GM23248 (cell line): ENCODE data around the gene TES. TPM values are rescaled to one million over a fixed set of nuclear protein-coding genes. Genes with fewer than 3 reads are reported as not detected.

Experiments used
- DNase-seq: peaks from one replicate; pipeline ENCODE4 v3.0.0-alpha.2; 2015
- H2AFZ ChIP-seq: fragments of 200-600 bp; sonication (generic); 2 replicates; pipeline ENCODE4 v1.6.1; 2016; ENCODE audit warnings: antibody characterized with exemption
- H3F3A ChIP-seq: fragments of 200-600 bp; sonication (generic); 2 replicates; pipeline ENCODE4 v1.6.1; 2016; ENCODE audit warnings: mild to moderate bottlenecking, antibody characterized with exemption, mixed run types; ENCODE audit not compliant: insufficient read depth
- H3K27ac ChIP-seq: fragments of 200-600 bp; sonication (generic); 2 replicates; pipeline ENCODE4 v1.5.1; 2016; ENCODE audit warnings: mild to moderate bottlenecking
- H3K27me3 ChIP-seq: fragments of 200-600 bp; sonication (generic); replicated peaks from 2 replicates; pipeline ENCODE4 v1.6.1; 2016; ENCODE audit warnings: mild to moderate bottlenecking; ENCODE audit not compliant: insufficient read depth
- H3K36me3 ChIP-seq: fragments of 200-600 bp; sonication (generic); 2 replicates; pipeline ENCODE4 v1.6.1; 2016; ENCODE audit warnings: low read depth, mild to moderate bottlenecking
- H3K4me1 ChIP-seq: fragments of 200-600 bp; sonication (generic); 2 replicates; pipeline ENCODE4 v1.6.1; 2016; ENCODE audit warnings: mild to moderate bottlenecking; ENCODE audit not compliant: insufficient read depth
- H3K4me2 ChIP-seq: fragments of 200-600 bp; sonication (generic); one replicate; pipeline ENCODE4 v1.6.1; 2016; ENCODE audit warnings: mild to moderate bottlenecking; ENCODE audit not compliant: unreplicated experiment
- H3K4me3 ChIP-seq: fragments of 200-600 bp; sonication (generic); 2 replicates; pipeline ENCODE4 v1.5.1; 2016; ENCODE audit warnings: mild to moderate bottlenecking
- H3K79me2 ChIP-seq: fragments of 200-600 bp; sonication (generic); 2 replicates; pipeline ENCODE4 v1.6.1; 2016; ENCODE audit warnings: mild to moderate bottlenecking; ENCODE audit not compliant: insufficient read depth
- H3K9ac ChIP-seq: fragments of 200-600 bp; sonication (generic); 2 replicates; pipeline ENCODE4 v1.6.1; 2016; ENCODE audit warnings: mild to moderate bottlenecking
- H3K9me2 ChIP-seq: fragments of 200-600 bp; sonication (generic); 2 replicates; pipeline ENCODE4 v1.6.1; 2016; ENCODE audit warnings: mixed run types, mild to moderate bottlenecking, moderate library complexity; ENCODE audit not compliant: insufficient read depth
- H3K9me3 ChIP-seq: fragments of 200-600 bp; sonication (generic); one replicate; pipeline ENCODE4 v1.6.1; 2017; ENCODE audit warnings: low read depth
- H4K20me1 ChIP-seq: fragments of 200-600 bp; sonication (generic); 2 replicates; pipeline ENCODE4 v1.6.0; 2016; ENCODE audit not compliant: insufficient read depth
- EZH2 ChIP-seq: fragments of 200-600 bp; sonication (generic); IDR thresholded peaks from 2 replicates; pipeline ENCODE4 v1.6.1; 2018; ENCODE audit warnings: antibody characterized with exemption, mild to moderate bottlenecking; ENCODE audit not compliant: insufficient read depth, poor library complexity, severe bottlenecking
- EZH2phosphoT487 ChIP-seq: fragments of 200-600 bp; sonication (generic); IDR thresholded peaks from 2 replicates; pipeline ENCODE4 v1.6.1; 2018; ENCODE audit warnings: antibody characterized with exemption, moderate library complexity, mild to moderate bottlenecking, low read depth; ENCODE audit not compliant: insufficient read depth
- WGBS, 2 experiments: methylation state at CpG; one replicate each; pipeline ENCODE4 v1.1.6; 2015 to 2017; ENCODE audit warnings: low lambda C conversion rate in 2 of 2, low coverage in 1 of 2; ENCODE audit errors: missing lambda C conversion rate in 2 of 2; 5-methylcytosine and 5-hydroxymethylcytosine counted together
- in situ Hi-C: fragments of 300-500 bp; cut with MboI; formaldehyde crosslinking; loops from 2 replicates; pipeline ENCODE4 v1.15.0; 2020
- polyA plus RNA-seq: library from polyadenylated mRNA; unstranded; fragments of >200 nt; fragmentation: Nextera tagmentation; extraction: Ambion mirVana; gene quantifications from 2 replicates; pipeline ENCODE4 v1.2.1, GENCODE V29; 2016
- total RNA-seq: library from RNA; depleted of rRNA; stranded (reverse); fragments of >200 nt; shearing (Covaris generic); gene quantifications from 2 replicates; pipeline ENCODE4 v1.2.3, GENCODE V29; 2014

TES gene
- total and polyA plus RNA-seq, 2 experiments from 2014 or later, result 32.5 to 41.5 TPM

DNA sequence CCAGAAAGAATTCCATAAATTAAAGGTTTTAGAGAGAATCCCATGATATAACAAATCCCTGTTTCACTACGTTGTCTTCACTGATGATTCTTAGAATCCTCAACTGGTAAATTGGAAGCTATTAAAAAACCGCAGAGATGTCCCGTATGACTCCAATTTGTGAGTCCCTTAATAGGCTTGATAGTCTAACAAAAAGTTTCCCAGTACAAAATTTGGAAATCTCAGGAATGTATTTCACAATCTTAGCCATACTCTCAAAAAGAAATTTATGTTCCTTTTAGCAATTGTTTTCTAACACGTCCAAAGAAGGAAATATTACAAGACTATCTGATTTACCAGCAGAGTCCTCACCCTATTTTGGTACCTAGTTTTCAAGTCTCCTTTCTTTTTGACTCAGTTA lies 2.5 kb downstream of the TES start:
- Histone ChIP-seq H3K9ac (peak overlapping the region; percentile 91), H3F3A (peaks cover 49% of the 10 kb centered on the region), H3K36me3 (no peaks in the 10 kb centered on the region), H4K20me1 (no peaks in the 10 kb centered on the region), H3K4me1 (peaks cover 50% of the 10 kb centered on the region), H3K27ac (peak overlapping the region; percentile 97), H3K4me2 (peak overlapping the region; percentile 99), H3K4me3 (peak overlapping the region; percentile 91), H3K9me2 (no peaks in the 10 kb centered on the region), H3K9me3 (no peaks in the 10 kb centered on the region), H3K79me2 (peaks cover 35% of the 10 kb centered on the region), H3K27me3 (no peaks in the 10 kb centered on the region), H2AFZ (no peak overlapping the region; the same call in 1 of the 2 replicates)
- TF ChIP-seq EZH2phosphoT487 (0 out of 2 replicates have a peak, but pooled peaks have one; percentile 79), EZH2 (no peak)
- 3 to 8% methylated on average over 4 of the region's 4 CpGs for WGBS, 2 experiments
- peak; percentile 69 for DNase-seq
- in situ Hi-C loops, result no loop called here

DNA sequence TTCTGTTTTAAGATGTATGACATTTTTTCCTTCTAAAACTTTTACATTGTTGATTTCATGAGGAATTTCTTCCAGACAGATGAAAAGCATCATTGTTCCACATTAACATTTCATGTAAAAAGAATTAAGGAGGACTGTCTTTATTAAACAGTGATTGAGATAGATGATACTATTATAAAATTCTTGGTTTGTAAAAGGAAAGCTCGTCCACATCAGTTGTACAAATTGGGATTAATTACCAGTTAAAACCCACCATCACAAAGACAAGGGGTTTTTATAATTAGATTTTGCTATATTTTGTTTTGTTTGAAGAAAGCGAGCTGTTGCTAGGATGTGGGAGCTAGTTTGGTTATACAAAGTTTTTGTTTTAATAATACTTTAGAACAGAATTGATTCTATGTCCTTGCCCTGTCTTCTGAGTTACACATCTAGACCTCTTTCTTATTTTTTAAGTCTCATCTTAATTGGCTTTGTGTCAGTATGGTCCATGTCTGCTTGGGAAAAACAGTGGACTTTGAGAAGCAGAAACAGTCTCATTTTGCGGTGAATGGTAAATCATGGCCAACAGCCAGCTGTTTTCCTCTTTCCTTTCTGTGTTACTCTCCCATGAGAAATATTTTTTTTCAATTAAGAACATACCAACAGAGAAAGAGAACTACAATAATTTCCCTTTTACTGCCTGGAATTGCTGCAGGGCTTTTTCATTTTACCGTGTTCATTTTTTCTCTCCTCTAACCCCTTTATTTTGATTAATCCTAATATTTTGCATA lies 3.2 kb downstream of the TES start:
- peak overlapping the region; percentile 97 for H3K27ac ChIP-seq
- 43 to 49% methylated on average over 4 of the region's 4 CpGs for WGBS, 2 experiments
- H3K4me3 ChIP-seq, result peak overlapping the region; percentile 91
- H3K9ac ChIP-seq, result peak overlapping the region; percentile 91
- no peaks in the 10 kb centered on the region for H3K9me2 ChIP-seq
- in situ Hi-C loops, result no loop called here
- H2AFZ ChIP-seq, result no peak overlapping the region; the same call in 1 of the 2 replicates
- peaks cover 35% of the 10 kb centered on the region for H3K79me2 ChIP-seq
- H3K27me3 ChIP-seq, result no peaks in the 10 kb centered on the region
- H3K36me3 ChIP-seq, result no peaks in the 10 kb centered on the region
- H3K9me3 ChIP-seq, result no peaks in the 10 kb centered on the region
- TF ChIP-seq EZH2phosphoT487, result no peak
- peaks cover 56% of the 10 kb centered on the region for H3F3A ChIP-seq
- H3K4me2 ChIP-seq, result peak overlapping the region; percentile 99
- peaks cover 57% of the 10 kb centered on the region for H3K4me1 ChIP-seq
- H4K20me1 ChIP-seq, result no peaks in the 10 kb centered on the region
- DNase-seq, result peak; percentile 59

DNA sequence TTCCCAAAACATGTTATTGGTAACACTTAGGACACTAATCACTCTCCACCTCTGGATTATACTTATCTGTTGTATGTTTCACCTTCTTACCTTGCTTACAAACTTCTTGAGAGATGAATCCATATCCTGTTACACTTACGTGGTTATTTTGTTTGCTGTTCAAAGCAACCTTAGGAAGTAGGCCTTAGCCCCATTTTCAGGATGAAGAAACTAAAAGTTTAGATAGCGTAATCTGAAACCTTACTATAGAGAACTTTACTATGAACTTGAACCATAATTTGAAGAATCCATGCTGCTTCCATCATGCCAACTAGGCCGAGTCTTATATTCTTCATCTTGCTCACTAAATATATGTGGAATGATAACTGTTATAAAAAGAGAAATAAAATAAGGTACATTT lies 4.6 kb downstream of the TES start:
- in situ Hi-C loops, result no loop called here
- H3K79me2 ChIP-seq, result peaks cover 41% of the 10 kb centered on the region
- H3K9ac ChIP-seq, result no peak overlapping the region
- H3K27ac ChIP-seq, result no peak overlapping the region
- no peaks in the 10 kb centered on the region for H3K36me3 ChIP-seq
- no peak for TF ChIP-seq EZH2phosphoT487
- TF ChIP-seq EZH2, result no peak
- 99% methylated on average over 3 of the region's 3 CpGs for WGBS, 2 experiments
- no peaks in the 10 kb centered on the region for H3K27me3 ChIP-seq
- H3F3A ChIP-seq, result peaks cover 55% of the 10 kb centered on the region
- no peak overlapping the region for H3K4me2 ChIP-seq
- H3K4me1 ChIP-seq, result peaks cover 61% of the 10 kb centered on the region
- H3K9me2 ChIP-seq, result no peaks in the 10 kb centered on the region
- H3K4me3 ChIP-seq, result no peak overlapping the region
- DNase-seq, result no peak
- H2AFZ ChIP-seq, result no peak overlapping the region
- no peaks in the 10 kb centered on the region for H4K20me1 ChIP-seq
- no peaks in the 10 kb centered on the region for H3K9me3 ChIP-seq

DNA sequence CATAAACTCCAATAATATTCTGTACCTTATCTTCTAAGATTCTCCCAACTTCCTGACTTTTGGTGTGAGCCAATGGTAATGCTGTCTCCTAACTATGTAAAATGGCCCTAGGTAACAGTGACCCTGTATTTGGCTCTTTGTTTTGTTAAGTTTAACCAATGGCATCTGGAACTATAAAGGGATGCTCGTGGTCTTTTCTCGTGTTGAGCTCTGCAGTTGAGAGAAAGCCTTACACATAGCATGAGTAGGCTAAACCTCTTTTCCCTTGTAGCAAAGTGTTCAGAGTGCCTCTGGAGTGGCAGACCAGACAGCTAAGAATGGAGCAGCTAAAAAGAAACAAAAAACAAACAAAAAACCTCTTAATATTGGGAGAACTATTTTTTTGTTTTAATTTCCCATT lies 5.2 kb downstream of the TES start:
- Histone ChIP-seq H3K9me3 (no peaks in the 10 kb centered on the region), H3F3A (peaks cover 53% of the 10 kb centered on the region), H3K27me3 (no peaks in the 10 kb centered on the region), H3K4me1 (peaks cover 61% of the 10 kb centered on the region), H3K9me2 (no peaks in the 10 kb centered on the region), H3K9ac (no peak overlapping the region), H3K4me2 (no peak overlapping the region), H4K20me1 (no peaks in the 10 kb centered on the region), H3K4me3 (no peak overlapping the region), H3K79me2 (peaks cover 48% of the 10 kb centered on the region), H2AFZ (no peak overlapping the region), H3K36me3 (no peaks in the 10 kb centered on the region), H3K27ac (no peak overlapping the region)
- TF ChIP-seq EZH2phosphoT487 (no peak), EZH2 (no peak)
- in situ Hi-C loops, result no loop called here
- WGBS, 2 experiments, result 87 to 91% methylated on average over 2 of the region's 2 CpGs
- DNase-seq, result no peak
